DOHH2 (cell line): Measurements from ENCODE around the gene PPFIBP1.

Source experiments
- CTCF ChIP-seq: fragments of 200-600 bp; sonication (generic); IDR thresholded peaks from one replicate; pipeline ENCODE4 v1.5.1; 2014; ENCODE audit warnings: antibody characterized with exemption, mild to moderate bottlenecking, low read depth, low read length; ENCODE audit not compliant: poor library complexity, severe bottlenecking
- EZH2phosphoT487 ChIP-seq: fragments of 200-600 bp; sonication (generic); IDR thresholded peaks from 2 replicates; pipeline ENCODE4 v1.6.1; 2017; ENCODE audit warnings: borderline replicate concordance, mild to moderate bottlenecking, antibody characterized with exemption, low read length, moderate library complexity, mixed read lengths

- TF ChIP-seq CTCF (no peak), EZH2phosphoT487 (no peak)
These were observed 173.0 kb downstream of the PPFIBP1 start for GRCh38 chr12:27696864-27697564.
